HK-2 (cell line): ENCODE results near the gene CHST3.
A peak's percentile ranks its signal among the peaks of the same experiment; 100 is the strongest.
"Not testable (repeated sequence)": the region's sequence is repeated elsewhere in the genome, so short reads cannot be mapped to it uniquely, and the experiment has no call there.

ENCODE experiments used
- DNase-seq: peaks from one replicate; pipeline ENCODE4 v3.0.0-alpha.2; 2018; ENCODE audit not compliant: unreplicated experiment

The CHST3 gene, protein sequence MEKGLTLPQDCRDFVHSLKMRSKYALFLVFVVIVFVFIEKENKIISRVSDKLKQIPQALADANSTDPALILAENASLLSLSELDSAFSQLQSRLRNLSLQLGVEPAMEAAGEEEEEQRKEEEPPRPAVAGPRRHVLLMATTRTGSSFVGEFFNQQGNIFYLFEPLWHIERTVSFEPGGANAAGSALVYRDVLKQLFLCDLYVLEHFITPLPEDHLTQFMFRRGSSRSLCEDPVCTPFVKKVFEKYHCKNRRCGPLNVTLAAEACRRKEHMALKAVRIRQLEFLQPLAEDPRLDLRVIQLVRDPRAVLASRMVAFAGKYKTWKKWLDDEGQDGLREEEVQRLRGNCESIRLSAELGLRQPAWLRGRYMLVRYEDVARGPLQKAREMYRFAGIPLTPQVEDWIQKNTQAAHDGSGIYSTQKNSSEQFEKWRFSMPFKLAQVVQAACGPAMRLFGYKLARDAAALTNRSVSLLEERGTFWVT

GRCh38 chr10:71964098-71964742, at the start of gene CHST3:
Gene CHST3, plus strand, starts transcription at chr10:71964395. Its CDS starts 41,448 bp downstream, at chr10:72005843.
- peak; percentile 82 for DNase-seq

GRCh38 chr10:71916827-71917226, 47.4 kb upstream of the CHST3 start:
- DNase-seq, result no peak

DNA sequence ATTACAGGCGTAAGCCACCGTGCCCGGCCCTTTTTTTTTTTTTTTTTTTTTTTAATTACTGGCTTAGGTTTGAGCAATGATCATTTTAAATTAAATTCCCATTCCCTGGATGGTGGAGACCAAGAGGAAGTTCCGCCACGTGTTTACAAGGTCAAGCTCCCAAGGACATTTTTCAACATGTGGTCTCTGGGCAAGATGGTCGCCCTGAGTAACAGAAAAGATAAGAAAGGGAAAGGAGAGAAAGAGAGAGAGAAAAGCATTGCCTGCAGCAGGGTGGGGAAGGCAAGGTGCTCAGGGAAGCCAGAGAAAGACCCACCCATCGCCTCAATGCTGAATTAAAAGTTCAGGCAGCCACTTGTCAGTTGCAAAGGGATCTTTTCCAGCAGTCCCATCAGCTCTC, 45.2 kb upstream of the CHST3 start:
- DNase-seq, result no peak

DNA sequence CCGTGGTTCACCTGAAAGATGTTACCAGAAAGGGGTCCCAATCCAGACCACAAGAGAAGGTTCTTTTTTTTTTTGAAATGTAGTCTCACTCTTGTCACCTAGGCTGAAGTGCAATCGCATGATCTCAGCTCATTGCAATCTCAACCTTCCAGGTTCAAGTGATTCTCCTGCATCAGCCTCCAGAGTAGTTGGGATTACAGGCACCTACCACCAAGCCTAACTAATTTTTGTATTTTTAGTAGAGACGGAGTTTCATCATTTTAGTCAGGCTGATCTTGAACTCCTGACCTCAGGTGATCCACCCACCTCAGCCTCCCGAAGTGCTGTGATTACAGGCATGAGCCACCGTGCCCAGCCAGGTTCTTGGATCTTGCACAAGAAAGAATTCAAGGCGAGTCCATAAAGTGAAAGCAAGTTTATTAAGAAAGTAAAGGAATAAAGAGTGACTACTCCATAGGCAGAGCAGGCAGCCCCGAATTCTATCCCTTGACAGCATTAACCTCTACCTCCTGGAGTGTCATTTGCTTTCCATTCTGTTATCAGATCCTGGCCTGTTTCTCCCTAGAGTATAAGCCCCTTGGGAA, 44.1 kb upstream of the CHST3 start:
- not testable (repeated sequence) for DNase-seq

DNA sequence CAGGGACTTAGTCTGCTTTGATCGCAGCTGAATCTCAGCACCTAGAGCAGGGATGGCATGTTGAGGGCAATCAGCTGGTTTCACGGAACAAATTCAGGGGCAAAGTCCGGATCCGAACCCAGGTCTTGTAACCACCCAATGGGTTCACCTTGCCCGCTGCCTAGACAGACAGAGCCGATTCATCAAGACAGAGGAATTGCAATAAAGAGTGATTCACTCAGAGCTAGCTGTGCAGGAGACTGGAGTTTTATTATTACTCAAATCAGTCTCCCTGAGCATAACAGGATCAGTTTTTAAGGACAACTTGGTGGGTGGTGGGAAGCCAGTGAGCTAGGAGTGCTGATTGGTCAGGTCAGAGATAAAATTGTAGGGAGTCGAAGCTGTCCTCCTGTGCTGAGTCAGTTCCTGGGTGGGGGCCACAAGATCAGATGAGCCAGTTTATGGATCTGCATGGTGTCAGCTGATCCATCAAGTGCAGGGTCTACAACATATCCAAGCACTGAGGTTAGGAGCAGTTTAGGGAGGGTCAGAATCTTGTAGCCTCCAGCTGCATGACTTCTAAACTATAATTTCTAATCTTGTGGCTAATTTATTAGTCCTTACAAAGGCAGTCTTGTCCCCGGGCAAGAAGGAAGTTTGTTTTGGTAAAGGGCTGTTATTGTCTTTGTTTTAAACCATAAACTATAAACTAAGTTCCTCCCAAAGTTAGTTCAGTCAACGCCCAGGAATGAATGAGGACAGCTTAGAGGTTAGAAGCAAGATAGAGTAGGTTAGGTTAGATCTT, 43.5 kb upstream of the CHST3 start:
- DNase-seq, result no peak

DNA sequence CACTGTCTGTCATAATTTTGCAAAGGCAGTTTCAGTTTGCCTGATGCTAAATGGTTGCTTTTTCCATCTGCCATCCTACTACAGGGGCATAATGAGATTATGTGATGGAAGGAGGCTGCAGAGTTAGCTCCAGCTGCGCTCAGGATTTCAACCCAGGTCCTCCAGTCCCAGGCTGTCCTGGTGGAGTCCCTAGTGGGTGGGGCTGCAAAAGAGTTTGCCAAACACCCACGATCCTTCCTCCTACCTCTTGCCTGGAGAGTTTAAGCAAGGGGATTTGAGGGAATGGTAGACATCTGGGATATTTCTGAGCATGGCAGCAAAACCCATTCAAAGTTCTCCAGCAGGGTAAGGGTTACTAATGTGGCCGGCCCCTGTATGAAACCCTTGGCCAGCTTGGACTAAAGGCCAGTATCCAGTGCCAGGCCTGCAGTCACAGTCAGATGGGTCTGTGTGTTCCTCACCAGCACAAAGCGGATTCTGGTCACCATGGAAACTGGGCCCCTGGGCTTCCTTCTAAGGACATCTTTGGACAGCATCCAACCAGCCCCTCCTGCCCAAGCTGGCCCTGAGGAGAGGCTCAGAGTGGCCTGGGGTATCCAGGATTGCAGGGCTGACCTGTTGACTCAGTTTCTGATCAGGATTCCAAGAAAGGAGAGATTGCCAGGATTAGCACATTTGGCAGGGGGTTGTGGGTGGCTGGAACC, 42.7 kb upstream of the CHST3 start:
- DNase-seq, result no peak

- DNase-seq, result no peak
Measured at GRCh38 chr10:71923138-71923692, 41.0 kb upstream of the CHST3 start.

- DNase-seq, result no peak
Measured at GRCh38 chr10:71924771-71925170, 39.4 kb upstream of the CHST3 start.

GRCh38 chr10:71927159-71927558, 37.0 kb upstream of the CHST3 start:
- DNase-seq, result no peak

GRCh38 chr10:71927776-71928592, 36.2 kb upstream of the CHST3 start:
- no peak for DNase-seq

GRCh38 chr10:71931295-71931694, 32.9 kb upstream of the CHST3 start:
- DNase-seq, result no peak

DNA sequence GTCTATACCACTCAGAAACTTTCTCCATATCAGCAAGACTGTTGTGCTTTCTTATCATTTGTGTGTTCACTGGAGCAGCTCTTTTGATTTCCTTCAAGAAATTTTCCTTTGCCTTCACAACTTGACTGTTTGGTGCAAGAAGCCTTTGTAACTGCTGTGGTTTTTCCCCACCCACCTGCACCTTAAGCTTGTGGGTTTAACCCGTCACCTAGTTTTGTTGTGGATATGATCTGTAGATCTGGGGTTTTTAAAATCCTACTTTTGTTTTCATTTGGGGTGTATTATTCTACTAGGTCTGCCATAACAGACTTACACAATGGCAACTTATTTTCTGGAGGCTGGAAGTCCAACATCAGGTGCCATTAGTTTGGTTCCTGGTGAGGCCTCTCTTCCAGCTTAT, 30.5 kb upstream of the CHST3 start:
- no peak for DNase-seq

GRCh38 chr10:71938211-71938610, 26.0 kb upstream of the CHST3 start:
- no peak for DNase-seq

- no peak for DNase-seq
Measured at GRCh38 chr10:71939304-71939703, 24.9 kb upstream of the CHST3 start.

DNA sequence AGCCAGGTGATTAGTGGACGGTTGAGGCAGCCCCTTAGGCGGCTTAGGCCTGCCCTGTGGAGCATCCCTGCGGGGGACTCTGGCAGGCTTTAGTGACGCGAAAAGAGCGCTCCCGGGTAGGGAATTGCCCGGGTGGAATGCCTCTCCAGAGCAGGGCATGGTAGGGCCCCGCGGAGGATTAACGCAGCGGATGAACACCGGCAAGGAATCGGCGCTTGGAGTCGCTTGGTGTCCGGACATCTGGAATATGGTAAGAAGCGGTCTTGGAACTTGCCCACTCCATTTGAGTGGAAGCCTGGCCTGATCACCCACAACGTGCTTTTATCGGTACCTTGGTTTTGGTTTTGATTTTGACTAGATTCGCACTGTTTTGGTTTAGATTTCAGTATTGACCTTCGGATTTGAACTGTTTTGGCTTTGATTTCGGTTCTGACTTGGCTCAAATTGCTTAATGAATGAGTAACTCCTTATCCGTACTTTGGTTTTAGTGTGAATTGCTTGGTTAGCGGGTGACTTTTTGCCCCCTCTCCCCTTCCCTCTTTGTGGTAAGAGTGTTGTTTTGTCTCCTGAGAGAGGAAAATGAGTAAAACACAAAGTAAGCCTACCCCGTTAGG, 24.2 kb upstream of the CHST3 start:
- no peak for DNase-seq

DNA sequence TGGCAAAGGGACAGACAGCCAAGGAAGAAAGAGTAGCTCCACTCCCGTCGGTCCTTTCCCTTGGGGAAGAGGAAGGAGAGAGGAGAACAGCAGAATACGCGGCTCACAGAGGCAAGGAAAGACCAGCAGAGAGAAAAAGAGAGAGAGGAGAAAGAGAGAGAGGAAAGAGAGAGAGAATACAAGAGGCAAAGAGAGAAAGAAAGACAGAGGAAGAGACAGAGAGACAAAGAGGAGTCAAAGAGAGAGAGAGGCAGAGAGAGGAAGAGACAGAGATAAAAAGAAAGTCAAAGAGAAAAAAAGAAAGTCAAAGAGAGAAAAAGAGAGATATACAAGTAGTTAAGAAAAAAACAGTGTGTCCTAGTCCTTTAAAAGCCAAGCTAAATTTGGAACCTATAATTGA, 23.4 kb upstream of the CHST3 start:
- DNase-seq, result no peak

DNA sequence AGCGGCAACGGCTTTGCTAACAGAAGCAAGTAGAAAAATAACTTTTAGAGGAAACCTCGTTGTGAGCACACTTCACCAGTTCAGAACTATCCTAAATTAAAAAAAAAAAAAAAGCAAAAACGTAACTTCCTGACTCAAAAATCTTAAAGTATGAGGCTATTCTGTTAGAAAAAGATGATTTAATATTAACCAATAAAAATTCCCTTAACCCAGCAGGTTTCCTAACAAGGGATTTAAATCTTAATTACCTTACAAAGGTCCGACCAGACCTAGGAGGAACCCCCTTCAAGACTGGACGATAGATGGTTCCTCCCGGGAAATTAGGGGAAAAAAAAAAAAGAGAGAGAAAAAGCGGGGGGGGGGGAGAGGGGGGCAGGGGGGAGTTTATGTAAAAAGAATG, 22.9 kb upstream of the CHST3 start:
- DNase-seq, result no peak

DNA sequence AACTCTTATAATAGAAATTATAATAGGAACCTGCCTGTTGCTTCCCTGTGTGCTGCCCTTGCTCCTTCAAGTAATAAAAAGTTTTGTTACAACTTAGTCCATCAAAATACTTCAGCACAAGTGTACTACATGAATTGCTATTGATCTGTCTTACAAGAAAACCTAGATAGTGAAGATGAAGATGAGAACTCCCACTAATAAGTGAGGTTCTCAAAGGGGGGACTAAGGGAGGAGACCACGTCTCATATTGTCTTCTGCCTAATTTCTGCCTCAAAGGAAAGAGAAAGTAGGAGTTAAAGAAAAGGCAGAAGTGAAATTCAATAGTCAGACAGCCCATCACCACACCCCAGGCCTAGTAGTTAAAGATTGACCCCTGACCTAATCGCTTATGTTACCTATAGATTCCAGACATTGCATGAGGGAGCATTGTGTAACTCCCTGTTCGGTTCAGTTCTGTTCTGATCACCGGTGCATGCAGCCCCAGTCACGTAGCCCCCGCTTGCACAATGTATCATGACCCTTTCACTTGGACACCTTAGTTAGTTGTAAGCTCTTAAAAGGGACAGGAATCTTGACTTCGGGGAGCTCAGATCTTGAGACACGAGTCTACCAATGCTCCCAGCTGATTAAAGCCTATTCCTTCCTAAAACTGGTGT, 18.2 kb upstream of the CHST3 start:
- DNase-seq, result no peak

- DNase-seq, result no peak
Measured at GRCh38 chr10:71946700-71947099, 17.5 kb upstream of the CHST3 start.
